Eye (tissue), 1 donor: ENCODE results near the gene SELENOS.

ENCODE experiments used
- DNase-seq: peaks from one replicate; pipeline ENCODE4 v3.0.0-alpha.2; 2015

Gene SELENOS

GRCh38 chr15:101277038-101277822, at the start of gene SELENOS:
SELENOS (minus strand) TSS chr15:101277485; CDS start chr15:101277417, 68 bp downstream.
- DNase-seq, result peak; percentile 95

GRCh38 chr15:101326462-101327146, 49.3 kb upstream of the SELENOS start:
- peak; percentile 14 for DNase-seq

GRCh38 chr15:101326026-101326315, 48.7 kb upstream of the SELENOS start:
- no peak for DNase-seq

GRCh38 chr15:101325263-101326025, 48.2 kb upstream of the SELENOS start:
- no peak for DNase-seq

GRCh38 chr15:101324524-101325177, 47.4 kb upstream of the SELENOS start:
- DNase-seq, result no peak

- DNase-seq, result no peak
These were observed 46.7 kb upstream of the SELENOS start for GRCh38 chr15:101323793-101324523.

GRCh38 chr15:101322854-101323477, 45.7 kb upstream of the SELENOS start:
- DNase-seq, result no peak

GRCh38 chr15:101322016-101322695, 44.9 kb upstream of the SELENOS start:
- DNase-seq, result no peak

- DNase-seq, result peak; percentile 30
These were observed 43.3 kb upstream of the SELENOS start for GRCh38 chr15:101320501-101321052.

- peak; percentile 47 for DNase-seq
These were observed 41.6 kb upstream of the SELENOS start for GRCh38 chr15:101318839-101319238.

- DNase-seq, result no peak
These were observed 41.0 kb upstream of the SELENOS start for GRCh38 chr15:101318147-101318819.

GRCh38 chr15:101317336-101317872, 40.1 kb upstream of the SELENOS start:
- no peak for DNase-seq

GRCh38 chr15:101316529-101316928, 39.2 kb upstream of the SELENOS start:
- no peak for DNase-seq

GRCh38 chr15:101315736-101316135, 38.5 kb upstream of the SELENOS start:
- no peak for DNase-seq

GRCh38 chr15:101314336-101315125, 37.2 kb upstream of the SELENOS start:
- no peak for DNase-seq

- DNase-seq, result no peak
These were observed 35.9 kb upstream of the SELENOS start for GRCh38 chr15:101313041-101313761.

GRCh38 chr15:101310508-101310907, 33.2 kb upstream of the SELENOS start:
- no peak for DNase-seq

GRCh38 chr15:101310161-101310480, 32.8 kb upstream of the SELENOS start:
- DNase-seq, result no peak
